Mucosa of rectum (tissue), 2 donors: Measurements from ENCODE around the gene SCG3.
"Not testable (repeated sequence)": the region's sequence is repeated elsewhere in the genome, so short reads cannot be mapped to it uniquely, and the experiment has no call there.

ENCODE experiments used
- H3K27ac ChIP-seq, 2 donors: one replicate each; pipeline ENCODE4 v1.7.0; 2013; ENCODE audit warnings: inconsistent platforms in 2 of 2, low read depth in 2 of 2, low read length in 2 of 2
- H3K27me3 ChIP-seq, 2 donors: one replicate each; pipeline ENCODE4 v1.7.0; 2013; ENCODE audit warnings: low read length in 2 of 2; ENCODE audit not compliant: control insufficient read depth in 2 of 2, insufficient read depth in 2 of 2
- H3K36me3 ChIP-seq, 2 donors: one replicate each; pipeline ENCODE4 v1.7.0; 2013; ENCODE audit warnings: low read length in 2 of 2; ENCODE audit not compliant: control insufficient read depth in 2 of 2, insufficient read depth in 2 of 2
- H3K4me1 ChIP-seq, 2 donors: one replicate each; pipeline ENCODE4 v1.7.0; 2013; ENCODE audit warnings: low read length in 2 of 2, mild to moderate bottlenecking in 1 of 2; ENCODE audit not compliant: control insufficient read depth in 2 of 2, insufficient read depth in 2 of 2
- H3K4me3 ChIP-seq, 2 donors: one replicate each; pipeline ENCODE4 v1.7.0; 2013; ENCODE audit warnings: low read length in 2 of 2
- H3K9ac ChIP-seq, 2 donors: one replicate each; pipeline ENCODE4 v1.7.0; 2013; ENCODE audit warnings: low read length in 2 of 2, low read depth in 1 of 2, mild to moderate bottlenecking in 1 of 2
- H3K9me3 ChIP-seq, 2 donors: one replicate each; pipeline ENCODE4 v1.7.0; 2013; ENCODE audit warnings: low read length in 2 of 2; ENCODE audit not compliant: control insufficient read depth in 2 of 2
- donor health status: healthy.
- donor health status: Normal muscosa, but diverticular disease.

SCG3 gene

DNA sequence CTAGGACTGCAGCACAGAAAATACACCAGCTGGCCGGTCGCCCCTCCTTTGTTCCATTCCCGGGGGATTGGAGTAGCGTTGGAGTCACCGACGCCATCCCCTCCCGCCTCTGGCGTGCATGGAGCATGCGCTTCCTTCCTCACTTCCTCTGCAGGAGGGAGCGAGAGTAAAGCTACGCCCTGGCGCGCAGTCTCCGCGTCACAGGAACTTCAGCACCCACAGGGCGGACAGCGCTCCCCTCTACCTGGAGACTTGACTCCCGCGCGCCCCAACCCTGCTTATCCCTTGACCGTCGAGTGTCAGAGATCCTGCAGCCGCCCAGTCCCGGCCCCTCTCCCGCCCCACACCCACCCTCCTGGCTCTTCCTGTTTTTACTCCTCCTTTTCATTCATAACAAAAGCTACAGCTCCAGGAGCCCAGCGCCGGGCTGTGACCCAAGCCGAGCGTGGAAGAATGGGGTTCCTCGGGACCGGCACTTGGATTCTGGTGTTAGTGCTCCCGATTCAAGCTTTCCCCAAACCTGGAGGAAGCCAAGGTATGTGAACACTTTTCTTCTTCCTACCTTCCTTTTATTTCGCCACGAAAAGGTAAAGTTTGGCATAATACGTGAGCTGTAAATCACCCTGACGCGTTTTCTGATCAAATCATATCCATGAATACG, at the start of gene SCG3:
SCG3 (plus strand) TSS at position 201 of the 661 bp plus-strand sequence; CDS start at position 454, 253 bp downstream.
- H3K4me3 ChIP-seq, result peak within 1 kb of the TSS in 1 of 2 donors; percentile 29
- H3K9ac ChIP-seq, result no peak within 1 kb of the TSS
- H3K4me1 ChIP-seq, result no peaks in the 10 kb centered on the region
- peaks cover 9% of the 10 kb centered on the region in 2 donors for H3K27me3 ChIP-seq
- no peaks in the 10 kb centered on the region for H3K9me3 ChIP-seq
- no peak within 1 kb of the TSS for H3K27ac ChIP-seq
- no peaks in the 10 kb centered on the region for H3K36me3 ChIP-seq

- Histone ChIP-seq H3K27ac (no peak overlapping the region), H3K4me1 (no peaks in the 10 kb centered on the region), H3K4me3 (no peak overlapping the region), H3K36me3 (no peaks in the 10 kb centered on the region), H3K9ac (no peak overlapping the region), H3K27me3 (no peaks in the 10 kb centered on the region), H3K9me3 (no peaks in the 10 kb centered on the region)
Observed at GRCh38 chr15:51634591-51635198, 46.6 kb upstream of the SCG3 start.

DNA sequence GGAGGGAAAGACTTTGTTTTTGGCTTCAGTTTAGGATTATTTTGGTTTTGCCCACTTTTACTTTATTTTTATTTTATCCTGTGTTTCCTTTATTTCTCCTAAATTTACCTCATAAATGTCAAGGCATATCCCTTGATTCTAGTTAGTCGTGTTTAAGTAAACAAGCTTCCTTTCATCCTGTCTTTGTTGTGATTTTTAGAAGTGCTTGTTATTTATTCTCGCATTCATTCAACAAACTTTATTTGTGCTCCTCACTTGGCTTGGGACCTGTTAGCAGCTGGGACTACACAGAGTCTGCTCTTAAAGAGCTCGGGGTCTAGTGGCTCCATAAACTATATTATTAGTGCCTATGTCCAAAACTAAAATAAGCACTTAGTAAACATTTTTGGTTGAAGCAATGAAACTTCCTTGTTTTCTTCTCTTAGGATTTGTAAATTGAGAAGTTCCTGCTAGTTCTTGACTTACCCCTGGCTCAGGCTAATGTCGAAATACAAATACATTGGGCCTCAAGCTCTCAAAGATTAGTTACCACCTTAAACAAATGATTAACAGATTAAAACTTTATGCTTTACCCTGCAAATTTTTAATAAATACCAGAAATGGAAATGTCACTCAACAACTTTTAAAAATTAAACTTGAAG, 39.7 kb upstream of the SCG3 start:
- Histone ChIP-seq H3K9me3 (no peaks in the 10 kb centered on the region), H3K36me3 (no peaks in the 10 kb centered on the region), H3K27ac (no peak overlapping the region)

DNA sequence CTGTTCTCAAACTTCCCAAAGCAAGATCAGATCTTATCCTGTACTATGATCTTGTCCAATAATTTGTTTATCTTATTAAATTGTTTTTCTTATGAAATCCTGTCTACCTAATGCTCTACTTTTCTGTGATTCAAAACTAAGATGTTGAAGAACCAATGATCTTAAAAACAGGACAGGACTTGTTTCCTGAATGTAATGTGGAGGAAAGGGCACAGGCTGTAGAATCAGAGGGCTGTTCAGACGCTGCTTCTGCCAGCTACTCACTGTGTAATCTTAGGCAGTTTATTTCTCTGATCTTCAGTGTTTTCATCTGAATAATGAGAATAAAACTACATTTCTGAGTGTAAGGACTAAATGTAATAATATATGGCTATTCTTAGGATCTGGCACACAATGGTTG, 38.6 kb upstream of the SCG3 start:
- peaks cover 2 to 12% of the 10 kb centered on the region in 2 donors for H3K4me1 ChIP-seq
- H3K27me3 ChIP-seq, result no peaks in the 10 kb centered on the region
- H3K4me3 ChIP-seq, result no peak overlapping the region
- no peaks in the 10 kb centered on the region for H3K36me3 ChIP-seq
- no peaks in the 10 kb centered on the region for H3K9me3 ChIP-seq
- H3K9ac ChIP-seq, result no peak overlapping the region
- H3K27ac ChIP-seq, result no peak overlapping the region

More for the DNA sequence above, 39.7 kb upstream of the SCG3 start:
- H3K27me3 ChIP-seq, result no peaks in the 10 kb centered on the region
- H3K4me1 ChIP-seq, result peaks cover 0 to 8% of the 10 kb centered on the region in 2 donors
- no peak overlapping the region for H3K4me3 ChIP-seq
- H3K9ac ChIP-seq, result no peak overlapping the region

GRCh38 chr15:51647128-51647562, 34.2 kb upstream of the SCG3 start:
- H3K9ac ChIP-seq, result no peak overlapping the region
- no peaks in the 10 kb centered on the region for H3K36me3 ChIP-seq
- H3K9me3 ChIP-seq, result no peaks in the 10 kb centered on the region
- H3K4me1 ChIP-seq, result peaks cover 2 to 10% of the 10 kb centered on the region in 2 donors
- H3K4me3 ChIP-seq, result no peak overlapping the region
- H3K27ac ChIP-seq, result no peak overlapping the region
- no peaks in the 10 kb centered on the region for H3K27me3 ChIP-seq

GRCh38 chr15:51648101-51648500, 33.2 kb upstream of the SCG3 start:
- not testable (repeated sequence) for H3K9me3 ChIP-seq, H3K4me1 ChIP-seq, H3K9ac ChIP-seq, H3K4me3 ChIP-seq, H3K36me3 ChIP-seq, H3K27ac ChIP-seq, H3K27me3 ChIP-seq

GRCh38 chr15:51648643-51649042, 32.7 kb upstream of the SCG3 start:
- not testable (repeated sequence) for H3K4me3 ChIP-seq, H3K9ac ChIP-seq, H3K27me3 ChIP-seq, H3K9me3 ChIP-seq, H3K4me1 ChIP-seq, H3K36me3 ChIP-seq, H3K27ac ChIP-seq

DNA sequence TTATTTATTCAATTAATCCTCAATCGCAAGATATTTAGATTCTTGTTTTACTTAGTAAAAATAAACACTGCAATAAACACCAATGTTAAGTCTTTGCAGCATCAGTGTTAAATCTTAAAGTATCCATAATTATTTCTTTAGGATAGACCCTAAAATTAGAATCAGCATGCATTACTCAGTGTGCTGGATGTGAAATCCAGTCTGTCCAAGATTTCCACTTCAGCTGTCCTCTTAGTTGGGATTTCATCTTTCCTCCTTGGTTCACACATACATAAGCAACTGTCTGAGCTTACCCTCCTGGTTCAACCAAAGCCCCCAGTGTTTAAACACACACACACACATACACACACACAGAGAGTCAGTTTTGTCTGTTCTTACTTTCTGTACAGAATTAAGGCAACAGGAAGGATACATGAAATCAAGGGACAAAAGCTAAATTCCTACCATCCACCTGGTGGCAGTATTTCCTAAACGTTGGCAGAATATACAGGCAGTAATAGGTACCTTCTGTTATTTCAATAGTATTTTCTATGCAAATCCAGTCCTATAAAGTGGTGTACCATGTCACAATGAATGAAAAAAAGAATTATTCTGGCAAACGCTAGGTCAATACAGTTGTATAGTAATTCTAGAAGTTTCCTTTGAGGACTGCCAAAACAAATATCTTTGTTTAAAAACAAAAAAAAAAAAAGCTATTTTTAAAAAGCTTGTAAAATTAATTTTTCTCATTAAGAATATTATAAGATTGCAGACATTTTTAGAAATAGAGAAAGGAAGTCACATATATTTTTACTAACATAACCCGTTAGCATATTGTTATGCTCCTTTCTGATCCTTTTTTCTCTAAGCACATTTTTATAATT, 31.4 kb upstream of the SCG3 start:
- Histone ChIP-seq H3K36me3 (no peaks in the 10 kb centered on the region), H3K4me1 (peaks cover 2 to 4% of the 10 kb centered on the region in 2 donors), H3K9me3 (no peaks in the 10 kb centered on the region), H3K27me3 (no peaks in the 10 kb centered on the region), H3K4me3 (no peak overlapping the region), H3K9ac (no peak overlapping the region), H3K27ac (no peak overlapping the region)

DNA sequence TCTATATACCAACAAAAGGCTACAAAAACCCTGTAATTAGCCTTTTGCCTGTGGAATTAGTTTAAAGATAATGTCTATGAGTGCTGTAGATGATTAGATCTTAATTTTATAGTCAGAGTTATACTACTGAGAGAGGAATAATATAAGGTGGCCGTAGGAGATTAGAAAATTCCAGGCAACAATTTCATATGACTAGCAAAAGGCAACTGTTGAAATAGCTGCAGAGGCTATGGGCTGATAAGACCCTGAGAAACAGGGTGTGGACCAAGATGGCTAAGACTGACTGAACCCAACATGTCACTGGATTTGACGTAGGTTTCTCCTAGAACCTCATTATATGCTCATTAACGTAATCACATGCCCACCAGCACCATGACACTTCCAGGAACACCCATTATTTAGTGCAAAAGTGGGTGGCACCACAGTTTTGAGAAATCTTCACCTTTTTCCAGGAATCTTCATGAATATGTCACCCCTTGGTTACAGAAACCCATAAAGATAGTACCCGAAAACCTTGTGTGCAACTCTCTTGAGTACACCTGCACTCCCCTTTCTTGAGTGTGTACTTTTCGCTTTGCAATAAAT, 29.1 kb upstream of the SCG3 start:
- Histone ChIP-seq H3K9ac (no peak overlapping the region), H3K27me3 (no peaks in the 10 kb centered on the region), H3K4me1 (peaks cover 2% of the 10 kb centered on the region in 2 donors), H3K27ac (no peak overlapping the region), H3K36me3 (no peaks in the 10 kb centered on the region), H3K9me3 (no peaks in the 10 kb centered on the region), H3K4me3 (no peak overlapping the region)
